SK-N-SH (cell line): Measurements from ENCODE around the gene ABCG4. TPM values are rescaled to one million over a fixed set of nuclear protein-coding genes. Genes with fewer than 3 reads are reported as not detected.

ENCODE experiments used
- CTCF ChIA-PET: fragments of 300-600, 350-600 bp; formaldehyde crosslinking; extraction: SDS; loops from one replicate; lab custom pipeline; 2021; lab: Yijun Ruan, JAX
- POLR2A ChIA-PET: fragments of 350-600 bp; sonication (Branson Sonifier 250); formaldehyde crosslinking; extraction: SDS; loops from one replicate; lab custom pipeline; 2020; ENCODE audit warnings: antibody characterized with exemption, inconsistent platforms; lab: Yijun Ruan, JAX
- DNase-seq: peaks from one replicate; pipeline ENCODE4 v3.0.0; 2012
- H2AFZ ChIP-seq: fragments of 200-600 bp; sonication (generic); 2 replicates; pipeline ENCODE4 v1.8.1; 2016; ENCODE audit warnings: antibody characterized with exemption, mild to moderate bottlenecking, low read depth
- H3F3A ChIP-seq: fragments of 200-600 bp; sonication (generic); replicated peaks from 2 replicates; pipeline ENCODE3; 2016; ENCODE audit warnings: antibody characterized with exemption, mild to moderate bottlenecking; ENCODE audit not compliant: insufficient read depth
- H3K27ac ChIP-seq, 2 experiments: fragments of 200-500 bp in 1 of 2; fragments of 200-600 bp in 1 of 2; sonication (Bioruptor generic) in 1 of 2; sonication (generic), shearing (Covaris generic) in 1 of 2; 2 replicates each; pipeline versions ENCODE4 v1.5.1 to v1.6.1; 2014 to 2016; ENCODE audit warnings: low read depth in 2 of 2, inconsistent platforms in 1 of 2, low read length in 1 of 2, mild to moderate bottlenecking in 1 of 2, mixed read lengths in 1 of 2
- H3K27me3 ChIP-seq: fragments of 200-600 bp; sonication (generic), shearing (Covaris generic); 2 replicates; pipeline ENCODE4 v1.6.1; 2016; ENCODE audit warnings: mixed run types; ENCODE audit not compliant: insufficient read depth
- H3K36me3 ChIP-seq, 2 experiments: fragments of 200-500 bp in 1 of 2; fragments of 200-600 bp in 1 of 2; sonication (Bioruptor generic) in 1 of 2; sonication (generic) in 1 of 2; replicated peaks in 1 of 2; 2 replicates each; pipeline versions ENCODE3 to v1.5.1; 2014 to 2016; ENCODE audit warnings: low read length in 1 of 2, mild to moderate bottlenecking in 1 of 2; ENCODE audit not compliant: insufficient read depth in 2 of 2, control insufficient read depth in 1 of 2
- H3K4me1 ChIP-seq, 2 experiments: fragments of 200-500 bp in 1 of 2; fragments of 200-600 bp in 1 of 2; sonication (Bioruptor generic) in 1 of 2; sonication (generic), shearing (Covaris generic) in 1 of 2; 2 replicates each; pipeline versions ENCODE4 v1.5.1 to v1.6.1; 2014 to 2016; ENCODE audit warnings: low read depth in 1 of 2, low read length in 1 of 2, mixed run types in 1 of 2; ENCODE audit not compliant: insufficient read depth in 2 of 2, control insufficient read depth in 1 of 2
- H3K4me2 ChIP-seq: fragments of 200-600 bp; sonication (generic), shearing (Covaris generic); 2 replicates; pipeline ENCODE4 v1.6.1; 2017; ENCODE audit warnings: mixed run types
- H3K4me3 ChIP-seq, 2 experiments: fragments of 200-500 bp in 1 of 2; fragments of 200-600 bp in 1 of 2; sonication (Bioruptor generic) in 1 of 2; sonication (generic), shearing (Covaris generic) in 1 of 2; 2 replicates each; pipeline versions ENCODE4 v1.5.1 to v1.8.1; 2014 to 2016; ENCODE audit warnings: low read depth in 2 of 2, inconsistent platforms in 1 of 2, low read length in 1 of 2, mild to moderate bottlenecking in 1 of 2, mixed read lengths in 1 of 2, moderate library complexity in 1 of 2
- H3K79me2 ChIP-seq: fragments of 200-600 bp; sonication (generic); 2 replicates; pipeline ENCODE4 v1.8.1; 2017; ENCODE audit warnings: mild to moderate bottlenecking; ENCODE audit not compliant: insufficient read depth
- H3K9ac ChIP-seq: fragments of 200-600 bp; sonication (generic); 2 replicates; pipeline ENCODE4 v1.6.1; 2017; ENCODE audit warnings: mixed run types
- H3K9me2 ChIP-seq: fragments of 200-600 bp; sonication (generic); 2 replicates; pipeline ENCODE4 v1.6.1; 2017; ENCODE audit warnings: mixed run types
- H3K9me3 ChIP-seq: fragments of 200-600 bp; sonication (generic); 2 replicates; pipeline ENCODE4 v1.6.1; 2017; ENCODE audit warnings: mixed run types, mild to moderate bottlenecking, moderate library complexity
- H4K20me1 ChIP-seq: fragments of 200-600 bp; sonication (generic); 2 replicates; pipeline ENCODE4 v1.6.1; 2017; ENCODE audit warnings: mild to moderate bottlenecking, mixed run types; ENCODE audit not compliant: insufficient read depth
- CHD2 ChIP-seq: fragments of 150-350 bp; IDR thresholded peaks from 2 replicates; pipeline ENCODE4 v1.6.1; 2018; ENCODE audit warnings: low read length; ENCODE audit not compliant: partially characterized antibody
- FOSL2 ChIP-seq: IDR thresholded peaks from 2 replicates; pipeline ENCODE4 v1.4.0; 2012; ENCODE audit warnings: low read depth, mild to moderate bottlenecking, moderate library complexity, borderline replicate concordance
- GATA2 ChIP-seq: sonication (generic); formaldehyde crosslinking; IDR thresholded peaks from 2 replicates; pipeline ENCODE4 v1.5.0; 2020; ENCODE audit warnings: mild to moderate bottlenecking, missing genetic modification reagents
- JUND ChIP-seq: IDR thresholded peaks from 2 replicates; pipeline ENCODE4 v1.4.0; 2012
- MAX ChIP-seq: IDR thresholded peaks from 2 replicates; pipeline ENCODE4 v1.4.0; 2012; ENCODE audit warnings: low read depth
- MEF2A ChIP-seq: IDR thresholded peaks from 2 replicates; pipeline ENCODE4 v1.4.0; 2012; ENCODE audit warnings: low read depth, borderline replicate concordance
- NFIC ChIP-seq: IDR thresholded peaks from 2 replicates; pipeline ENCODE4 v1.4.0; 2012; ENCODE audit warnings: borderline replicate concordance
- NRF1 ChIP-seq: IDR thresholded peaks from 2 replicates; pipeline ENCODE4 v1.6.1; 2012; ENCODE audit warnings: low read depth, mild to moderate bottlenecking, low read length
- RAD21 ChIP-seq: IDR thresholded peaks from 2 replicates; pipeline ENCODE4 v1.6.1; 2012; ENCODE audit warnings: mild to moderate bottlenecking, low read length
- RCOR1 ChIP-seq: fragments of 150-350 bp; IDR thresholded peaks from 2 replicates; pipeline ENCODE4 v1.6.1; 2017; ENCODE audit warnings: antibody characterized with exemption, low read length
- REST ChIP-seq: IDR thresholded peaks from 2 replicates; pipeline ENCODE4 v1.6.1; 2012; ENCODE audit warnings: mild to moderate bottlenecking, low read depth, low read length, moderate library complexity
- RXRA ChIP-seq: IDR thresholded peaks from 2 replicates; pipeline ENCODE4 v1.4.0; 2012; ENCODE audit warnings: low read depth, mild to moderate bottlenecking, borderline replicate concordance
- SMC3 ChIP-seq: IDR thresholded peaks from 2 replicates; pipeline ENCODE4 v1.6.1; 2012; ENCODE audit warnings: low read depth, low read length, improper control_type of control experiment
- TCF12 ChIP-seq: IDR thresholded peaks from 2 replicates; pipeline ENCODE4 v1.4.0; 2012
- WGBS: methylation state at CpG from one replicate; pipeline ENCODE4 v1.1.6; 2017; ENCODE audit warnings: low lambda C conversion rate; 5-methylcytosine and 5-hydroxymethylcytosine counted together
- polyA plus RNA-seq, 3 experiments: library from polyadenylated mRNA; depleted of rRNA; stranded (reverse); fragments of >200 nt; gene quantifications; 2 replicates each; pipeline ENCODE4 v1.2.3, GENCODE V29; 2012
- TF ChIP-seq, protein P1 (sequence below): IDR thresholded peaks from 2 replicates; pipeline ENCODE4 v1.4.0; 2012; ENCODE audit warnings: low read depth, borderline replicate concordance
- TF ChIP-seq, protein P2 (sequence below): fragments of 150-350 bp; IDR thresholded peaks from 2 replicates; pipeline ENCODE4 v1.6.1; 2017; ENCODE audit warnings: antibody characterized with exemption, low read length, low read depth, borderline replicate concordance
- TF ChIP-seq, protein P3 (sequence below): fragments of 200-600 bp; sonication (generic); IDR thresholded peaks from 2 replicates; pipeline ENCODE4 v1.6.1; 2017; ENCODE audit warnings: antibody characterized with exemption, mild to moderate bottlenecking, moderate library complexity
- TF ChIP-seq, protein P4 (sequence below): IDR thresholded peaks from 2 replicates; pipeline ENCODE4 v1.4.0; 2012; ENCODE audit warnings: low read depth, borderline replicate concordance

The ABCG4 gene
- polyA plus RNA-seq, 1 of the 3 experiments (the other 2 are of a cell fraction), result 0.72 TPM

GRCh38 chr11:119173453-119173852 is 24.6 kb downstream of the ABCG4 start:
- Histone ChIP-seq H3K4me2 (no peak overlapping the region), H3K27ac (no peak overlapping the region), H3F3A (peaks cover 5% of the 10 kb centered on the region), H3K4me3 (no peak overlapping the region), H3K36me3 (peaks cover 9 to 13% of the 10 kb centered on the region in 2 experiments), H3K27me3 (no peaks in the 10 kb centered on the region), H3K79me2 (no peaks in the 10 kb centered on the region), H2AFZ (no peak overlapping the region), H3K9ac (no peak overlapping the region), H3K9me3 (no peaks in the 10 kb centered on the region), H3K4me1 (peaks cover 10 to 19% of the 10 kb centered on the region in 2 experiments; a peak in 3 of 4 replicates), H3K9me2 (no peaks in the 10 kb centered on the region), H4K20me1 (no peaks in the 10 kb centered on the region)
- 100% methylated on average over 3 of the region's 21 CpGs for WGBS
- no peak for DNase-seq
- no peak for TF ChIP-seq NRF1
- TF ChIP-seq RCOR1, result no peak
- TF ChIP-seq MAX, result no peak
- TF ChIP-seq, protein P1, sequence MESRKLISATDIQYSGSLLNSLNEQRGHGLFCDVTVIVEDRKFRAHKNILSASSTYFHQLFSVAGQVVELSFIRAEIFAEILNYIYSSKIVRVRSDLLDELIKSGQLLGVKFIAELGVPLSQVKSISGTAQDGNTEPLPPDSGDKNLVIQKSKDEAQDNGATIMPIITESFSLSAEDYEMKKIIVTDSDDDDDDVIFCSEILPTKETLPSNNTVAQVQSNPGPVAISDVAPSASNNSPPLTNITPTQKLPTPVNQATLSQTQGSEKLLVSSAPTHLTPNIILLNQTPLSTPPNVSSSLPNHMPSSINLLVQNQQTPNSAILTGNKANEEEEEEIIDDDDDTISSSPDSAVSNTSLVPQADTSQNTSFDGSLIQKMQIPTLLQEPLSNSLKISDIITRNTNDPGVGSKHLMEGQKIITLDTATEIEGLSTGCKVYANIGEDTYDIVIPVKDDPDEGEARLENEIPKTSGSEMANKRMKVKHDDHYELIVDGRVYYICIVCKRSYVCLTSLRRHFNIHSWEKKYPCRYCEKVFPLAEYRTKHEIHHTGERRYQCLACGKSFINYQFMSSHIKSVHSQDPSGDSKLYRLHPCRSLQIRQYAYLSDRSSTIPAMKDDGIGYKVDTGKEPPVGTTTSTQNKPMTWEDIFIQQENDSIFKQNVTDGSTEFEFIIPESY, result no peak
- no peak for TF ChIP-seq FOSL2
- TF ChIP-seq SMC3, result no peak
- TF ChIP-seq, protein P2, sequence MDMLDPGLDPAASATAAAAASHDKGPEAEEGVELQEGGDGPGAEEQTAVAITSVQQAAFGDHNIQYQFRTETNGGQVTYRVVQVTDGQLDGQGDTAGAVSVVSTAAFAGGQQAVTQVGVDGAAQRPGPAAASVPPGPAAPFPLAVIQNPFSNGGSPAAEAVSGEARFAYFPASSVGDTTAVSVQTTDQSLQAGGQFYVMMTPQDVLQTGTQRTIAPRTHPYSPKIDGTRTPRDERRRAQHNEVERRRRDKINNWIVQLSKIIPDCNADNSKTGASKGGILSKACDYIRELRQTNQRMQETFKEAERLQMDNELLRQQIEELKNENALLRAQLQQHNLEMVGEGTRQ, result no peak
- TF ChIP-seq MEF2A, result no peak
- TF ChIP-seq REST, result no peak
- TF ChIP-seq JUND, result no peak
- TF ChIP-seq, protein P3, sequence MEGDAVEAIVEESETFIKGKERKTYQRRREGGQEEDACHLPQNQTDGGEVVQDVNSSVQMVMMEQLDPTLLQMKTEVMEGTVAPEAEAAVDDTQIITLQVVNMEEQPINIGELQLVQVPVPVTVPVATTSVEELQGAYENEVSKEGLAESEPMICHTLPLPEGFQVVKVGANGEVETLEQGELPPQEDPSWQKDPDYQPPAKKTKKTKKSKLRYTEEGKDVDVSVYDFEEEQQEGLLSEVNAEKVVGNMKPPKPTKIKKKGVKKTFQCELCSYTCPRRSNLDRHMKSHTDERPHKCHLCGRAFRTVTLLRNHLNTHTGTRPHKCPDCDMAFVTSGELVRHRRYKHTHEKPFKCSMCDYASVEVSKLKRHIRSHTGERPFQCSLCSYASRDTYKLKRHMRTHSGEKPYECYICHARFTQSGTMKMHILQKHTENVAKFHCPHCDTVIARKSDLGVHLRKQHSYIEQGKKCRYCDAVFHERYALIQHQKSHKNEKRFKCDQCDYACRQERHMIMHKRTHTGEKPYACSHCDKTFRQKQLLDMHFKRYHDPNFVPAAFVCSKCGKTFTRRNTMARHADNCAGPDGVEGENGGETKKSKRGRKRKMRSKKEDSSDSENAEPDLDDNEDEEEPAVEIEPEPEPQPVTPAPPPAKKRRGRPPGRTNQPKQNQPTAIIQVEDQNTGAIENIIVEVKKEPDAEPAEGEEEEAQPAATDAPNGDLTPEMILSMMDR, result no peak
- TF ChIP-seq NFIC, result no peak
- TF ChIP-seq GATA2 (CRISPR knock-in tag), result no peak
- TF ChIP-seq, protein P4, sequence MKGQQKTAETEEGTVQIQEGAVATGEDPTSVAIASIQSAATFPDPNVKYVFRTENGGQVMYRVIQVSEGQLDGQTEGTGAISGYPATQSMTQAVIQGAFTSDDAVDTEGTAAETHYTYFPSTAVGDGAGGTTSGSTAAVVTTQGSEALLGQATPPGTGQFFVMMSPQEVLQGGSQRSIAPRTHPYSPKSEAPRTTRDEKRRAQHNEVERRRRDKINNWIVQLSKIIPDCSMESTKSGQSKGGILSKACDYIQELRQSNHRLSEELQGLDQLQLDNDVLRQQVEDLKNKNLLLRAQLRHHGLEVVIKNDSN, result no peak
- TF ChIP-seq TCF12, result no peak
- no peak for TF ChIP-seq RAD21
- no peak for TF ChIP-seq CHD2
- no peak for TF ChIP-seq RXRA
- ChIA-PET POLR2A (no interaction called here), CTCF (interaction anchor here (3.5 kb wide), 1 partner anchor 24 kb away, joined by 12 read pairs; no protein-coding TSS in a partner anchor)
